H1 (cell line): ENCODE results near the gene GNAT2. TPM values are rescaled to one million over a fixed set of nuclear protein-coding genes. Genes with fewer than 3 reads are reported as not detected.

Source experiments
- BRCA1 ChIP-seq: IDR thresholded peaks from 2 replicates; pipeline ENCODE4 v1.6.1; 2012; ENCODE audit warnings: low read depth, low read length, improper control_type of control experiment
- EGR1 ChIP-seq: IDR thresholded peaks from 2 replicates; pipeline ENCODE4 v1.6.1; 2011; ENCODE audit warnings: low read depth, low read length, borderline replicate concordance
- EZH2 ChIP-seq: fragments of 200-600 bp; sonication (generic); IDR thresholded peaks from 2 replicates; pipeline ENCODE4 v1.7.1; 2012; ENCODE audit warnings: low read depth, mild to moderate bottlenecking, moderate library complexity, low read length, inconsistent platforms; ENCODE audit not compliant: severe bottlenecking
- JUND ChIP-seq: IDR thresholded peaks from 2 replicates; pipeline ENCODE4 v1.6.1; 2011; ENCODE audit warnings: mild to moderate bottlenecking, improper control_type of control experiment, low read length
- POU5F1 ChIP-seq: IDR thresholded peaks from 2 replicates; pipeline ENCODE4 v1.6.1; 2011; ENCODE audit warnings: low read depth, mild to moderate bottlenecking, low read length, moderate library complexity
- RAD21 ChIP-seq, 2 experiments: IDR thresholded peaks in 1 of 2; conservative IDR thresholded peaks in 1 of 2; 2 replicates each; pipeline ENCODE4 v1.6.1; 2011; ENCODE audit warnings: low read depth in 2 of 2, low read length in 2 of 2, improper control_type of control experiment in 1 of 2, inconsistent platforms in 1 of 2, mild to moderate bottlenecking in 1 of 2, moderate library complexity in 1 of 2
- SAP30 ChIP-seq: fragments of 300-600 bp; sonication (generic); IDR thresholded peaks from 2 replicates; pipeline ENCODE4 v1.7.1; 2012; ENCODE audit warnings: low read length, moderate library complexity, mild to moderate bottlenecking, inconsistent platforms; ENCODE audit not compliant: insufficient read depth, insufficient replicate concordance
- SP4 ChIP-seq: IDR thresholded peaks from 2 replicates; pipeline ENCODE4 v1.6.1; 2012; ENCODE audit warnings: low read length, inconsistent platforms
- polyA plus RNA-seq, 7 experiments: library from polyadenylated mRNA; depleted of rRNA in 3 of 7; stranded (reverse) in 5 of 7; unstranded in 2 of 7; fragments of >200 nt in 5 of 7; fragments of 200-250 nt in 2 of 7; gene quantifications; 1 replicate in 5 of 7; 2 replicates in 1 of 7; 4 replicates in 1 of 7; pipeline versions ENCODE4 v1.2.1 to v1.2.3, GENCODE V29; 2011 to 2013; ENCODE audit warnings: missing spikeins in 2 of 7, mixed read lengths in 2 of 7
- total RNA-seq: library from RNA; stranded (reverse); fragmentation: NEBNext Ultra II Directional; extraction: Animal tissue kit (Norgen Biotek cat#: 25700); gene quantifications from 2 replicates; pipeline ENCODE4 v1.2.1, GENCODE V29; 2021

Gene GNAT2
- total and polyA plus RNA-seq, 2 of the 8 experiments (the other 6 are each of a cell fraction or from before 2014, with no cell fraction given), result 0.05 TPM; not detected in 1

DNA sequence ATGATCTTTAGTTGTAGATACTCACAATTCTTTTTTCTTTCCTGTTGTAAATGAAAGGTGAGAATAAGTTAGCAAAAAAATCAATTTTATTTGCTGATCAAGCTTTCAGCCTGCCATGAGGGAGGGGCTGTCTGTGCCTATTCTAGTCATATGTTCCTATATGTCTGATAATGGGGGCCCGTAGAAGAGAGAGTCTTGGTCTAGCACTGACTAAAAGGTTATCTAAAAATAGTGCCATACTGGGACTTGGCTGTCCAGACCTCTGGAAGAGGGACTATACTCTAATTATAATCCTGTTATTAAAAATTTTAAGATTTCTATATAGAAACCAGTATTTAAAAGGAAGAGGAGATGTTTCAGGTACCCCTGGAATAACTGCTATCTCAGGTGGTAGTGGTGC lies 52.4 kb downstream of the GNAT2 start (continued):
- no peak for TF ChIP-seq POU5F1
- no peak for TF ChIP-seq SAP30
- TF ChIP-seq EZH2, result no peak
- no peak for TF ChIP-seq EGR1
- no peak for TF ChIP-seq JUND
- TF ChIP-seq SP4, result no peak
- TF ChIP-seq RAD21 (IDR thresholded peaks at IDR 0.05 in 1 of 2, conservative IDR thresholded peaks at IDR 0.05 in 1 of 2; ENCODE audit: low read depth in 2 of 2, low read length in 2 of 2), result no peak
- TF ChIP-seq BRCA1, result no peak
